Small intestine (tissue), 7 donors: ENCODE measurements around the gene EYS. TPM values are rescaled to one million over a fixed set of nuclear protein-coding genes. Genes with fewer than 3 reads are reported as not detected.
"Not testable (repeated sequence)": the region's sequence is repeated elsewhere in the genome, so short reads cannot be mapped to it uniquely, and the experiment has no call there.

ENCODE experiments used
- DNase-seq, 2 donors: peaks; one replicate each; pipeline versions ENCODE4 v3.0.0 to v3.0.0-alpha.2; 2013
- FAIRE-seq: peaks from 2 replicates; lab custom pipeline; 2012; peaks lifted over from hg19 to GRCh38; lab: Jason Lieb, UNC
- H3K27ac ChIP-seq, 3 donors: one replicate each; pipeline ENCODE4 v1.5.1; 2013; ENCODE audit warnings: low read length in 2 of 3, mild to moderate bottlenecking in 2 of 3, control low read depth in 1 of 3, inconsistent platforms in 1 of 3, low read depth in 1 of 3, moderate library complexity in 1 of 3
- H3K27me3 ChIP-seq, 3 donors: one replicate each; pipeline ENCODE4 v1.6.1; 2013; ENCODE audit warnings: low read length in 3 of 3, inconsistent platforms in 1 of 3; ENCODE audit not compliant: control insufficient read depth in 3 of 3, insufficient read depth in 3 of 3
- H3K36me3 ChIP-seq, 3 donors: one replicate each; pipeline ENCODE4 v1.6.1; 2013; ENCODE audit warnings: low read length in 3 of 3, inconsistent platforms in 1 of 3, low read depth in 1 of 3, mild to moderate bottlenecking in 1 of 3, moderate library complexity in 1 of 3; ENCODE audit not compliant: control insufficient read depth in 3 of 3, insufficient read depth in 2 of 3
- H3K4me1 ChIP-seq, 3 donors: one replicate each; pipeline ENCODE4 v1.6.1; 2013; ENCODE audit warnings: low read length in 2 of 3, inconsistent platforms in 1 of 3, low read depth in 1 of 3, mild to moderate bottlenecking in 1 of 3, moderate library complexity in 1 of 3; ENCODE audit not compliant: control insufficient read depth in 3 of 3, insufficient read depth in 2 of 3
- H3K4me3 ChIP-seq, 3 donors: one replicate each; pipeline ENCODE4 v1.5.1; 2013; ENCODE audit warnings: low read length in 3 of 3, control low read depth in 1 of 3, inconsistent platforms in 1 of 3, low read depth in 1 of 3, mild to moderate bottlenecking in 1 of 3, moderate library complexity in 1 of 3
- H3K9me3 ChIP-seq, 2 donors: one replicate each; pipeline ENCODE4 v1.6.1; 2013; ENCODE audit warnings: low read depth in 1 of 2, low read length in 1 of 2; ENCODE audit not compliant: control insufficient read depth in 2 of 2, insufficient read depth in 1 of 2
- WGBS, 3 donors: extraction: QIAGEN DNeasy Blood & Tissue Kit; methylation state at CpG; one replicate each; pipeline ENCODE4 v1.1.7; 2013; 5-methylcytosine and 5-hydroxymethylcytosine counted together
- polyA plus RNA-seq, 4 donors: library from polyadenylated mRNA; stranded (reverse) in 3 of 4; unstranded in 1 of 4; fragments of 200-250 nt in 3 of 4; fragments of 120-200 nt in 1 of 4; gene quantifications; one replicate each; pipeline versions ENCODE4 v1.2.1 to v1.2.3, GENCODE V29; 2013
- donor health status: healthy with polysubstance abuse.
- donor health status: control.
- donor health status: control.
- donor health status: Bipolar disorder and iron deficiency.
- donor health status: healthy.

The EYS gene
- polyA plus RNA-seq, 4 donors = 0.78 TPM; not detected in 3

GRCh38 chr6:63757275-63757674 lies 1949.8 kb downstream of the EYS start:
- not testable (repeated sequence) for H3K4me1 ChIP-seq, H3K9me3 ChIP-seq, FAIRE-seq, H3K36me3 ChIP-seq, H3K4me3 ChIP-seq, H3K27me3 ChIP-seq
- peak overlapping the region in 1 of 3 donors; percentile 13 for H3K27ac ChIP-seq
- DNase-seq = peak; percentile 13 to 19

GRCh38 chr6:63750400-63750799 lies 1956.6 kb downstream of the EYS start:
- no peaks in the 10 kb centered on the region for H3K27me3 ChIP-seq
- WGBS, 3 donors = 94 to 98% (median 97%) methylated on average over 2 of the region's 2 CpGs
- FAIRE-seq (no peak), DNase-seq (no peak)
- no peak overlapping the region for H3K4me3 ChIP-seq
- H3K27ac ChIP-seq = no peak overlapping the region
- peaks cover 0 to 2% of the 10 kb centered on the region in 2 donors for H3K9me3 ChIP-seq
- H3K4me1 ChIP-seq = no peaks in the 10 kb centered on the region
- no peaks in the 10 kb centered on the region for H3K36me3 ChIP-seq

- DNase-seq (no peak), FAIRE-seq (no peak)
- H3K36me3 ChIP-seq = no peaks in the 10 kb centered on the region
- no peak overlapping the region for H3K27ac ChIP-seq
- H3K4me3 ChIP-seq = no peak overlapping the region
- H3K9me3 ChIP-seq = no peaks in the 10 kb centered on the region
- H3K27me3 ChIP-seq = no peaks in the 10 kb centered on the region
- H3K4me1 ChIP-seq = peaks cover 0 to 4% (median 0%) of the 10 kb centered on the region in 3 donors
Measured at GRCh38 chr6:63745784-63746183, 1961.2 kb downstream of the EYS start.

- Histone ChIP-seq H3K9me3 (no peaks in the 10 kb centered on the region), H3K27me3 (no peaks in the 10 kb centered on the region), H3K4me1 (peaks cover 0 to 4% (median 0%) of the 10 kb centered on the region in 3 donors), H3K27ac (no peak overlapping the region), H3K36me3 (no peaks in the 10 kb centered on the region), H3K4me3 (no peak overlapping the region)
- FAIRE-seq (no peak), DNase-seq (no peak)
- 76 to 86% (median 77%) methylated on average over 4 of the region's 4 CpGs for WGBS, 3 donors
Measured at GRCh38 chr6:63744810-63745209, 1962.2 kb downstream of the EYS start.

GRCh38 chr6:63743691-63744090 lies 1963.3 kb downstream of the EYS start:
- H3K4me3 ChIP-seq = no peak overlapping the region
- DNase-seq (no peak), FAIRE-seq (no peak)
- no peak overlapping the region for H3K27ac ChIP-seq
- H3K4me1 ChIP-seq = peaks cover 0 to 4% (median 0%) of the 10 kb centered on the region in 3 donors
- no peaks in the 10 kb centered on the region for H3K36me3 ChIP-seq
- H3K9me3 ChIP-seq = no peaks in the 10 kb centered on the region
- H3K27me3 ChIP-seq = no peaks in the 10 kb centered on the region

- DNase-seq = peak; percentile 19 to 41
- peak overlapping the region in 1 of 3 donors; percentile 52 for H3K27ac ChIP-seq
- H3K36me3 ChIP-seq = no peaks in the 10 kb centered on the region
- no peaks in the 10 kb centered on the region for H3K27me3 ChIP-seq
- H3K9me3 ChIP-seq = no peaks in the 10 kb centered on the region
- no peak for FAIRE-seq
- peaks cover 0 to 4% (median 0%) of the 10 kb centered on the region in 3 donors for H3K4me1 ChIP-seq
- H3K4me3 ChIP-seq = no peak overlapping the region
Measured at GRCh38 chr6:63742060-63742459, 1965.0 kb downstream of the EYS start.

GRCh38 chr6:63740709-63741108 lies 1966.3 kb downstream of the EYS start:
- DNase-seq (no peak), FAIRE-seq (no peak)
- WGBS, 3 donors = 43 to 51% (median 48%) methylated on average over 2 of the region's 2 CpGs
- Histone ChIP-seq H3K27ac (no peak overlapping the region), H3K9me3 (no peaks in the 10 kb centered on the region), H3K27me3 (no peaks in the 10 kb centered on the region), H3K4me3 (no peak overlapping the region), H3K4me1 (peaks cover 0 to 4% (median 0%) of the 10 kb centered on the region in 3 donors), H3K36me3 (no peaks in the 10 kb centered on the region)

- 0 to 41% (median 4%) methylated on average over 1 of the region's 1 CpG for WGBS, 3 donors
- no peaks in the 10 kb centered on the region for H3K9me3 ChIP-seq
- FAIRE-seq (no peak), DNase-seq (peak; percentile 71 to 95)
- H3K36me3 ChIP-seq = no peaks in the 10 kb centered on the region
- peaks cover 0 to 4% (median 0%) of the 10 kb centered on the region in 3 donors for H3K4me1 ChIP-seq
- H3K4me3 ChIP-seq = no peak overlapping the region
- H3K27me3 ChIP-seq = no peaks in the 10 kb centered on the region
- H3K27ac ChIP-seq = peak overlapping the region in 2 of 3 donors; percentile 23 to 44
Measured at GRCh38 chr6:63739094-63739687, 1967.8 kb downstream of the EYS start.

GRCh38 chr6:63738190-63738589 lies 1968.8 kb downstream of the EYS start:
- WGBS, 3 donors = 92 to 100% (median 100%) methylated on average over 1 to 2 of the region's 2 CpGs
- FAIRE-seq, DNase-seq, H3K4me1 ChIP-seq, H3K27me3 ChIP-seq, H3K9me3 ChIP-seq, H3K36me3 ChIP-seq, H3K27ac ChIP-seq, H3K4me3 ChIP-seq: not testable (repeated sequence)
